Osteocyte (in vitro differentiated cells): Measurements from ENCODE around the gene SH3RF3. TPM values are rescaled to one million over a fixed set of nuclear protein-coding genes. Genes with fewer than 3 reads are reported as not detected.
A peak's percentile ranks its signal among the peaks of the same experiment; 100 is the strongest.

Experiments
- DNase-seq: peaks from one replicate; pipeline ENCODE4 v3.0.0; 2021; ENCODE audit warnings: mixed read lengths; ENCODE audit not compliant: unreplicated experiment; ENCODE audit errors: extremely low spot score
- H3K27ac Mint-ChIP-seq: one replicate; pipeline ENCODE4 v1.8.0; 2021; ENCODE audit warnings: mild to moderate bottlenecking, mixed read lengths; ENCODE audit not compliant: unreplicated experiment
- H3K27me3 Mint-ChIP-seq: one replicate; pipeline ENCODE4 v1.8.0; 2021; ENCODE audit warnings: mixed read lengths; ENCODE audit not compliant: unreplicated experiment
- H3K36me3 Mint-ChIP-seq: one replicate; pipeline ENCODE4 v1.8.0; 2021; ENCODE audit warnings: mixed read lengths; ENCODE audit not compliant: unreplicated experiment
- H3K4me1 Mint-ChIP-seq: one replicate; pipeline ENCODE4 v1.8.0; 2021; ENCODE audit warnings: mixed read lengths; ENCODE audit not compliant: unreplicated experiment
- H3K4me3 Mint-ChIP-seq: one replicate; pipeline ENCODE4 v1.8.0; 2021; ENCODE audit warnings: mild to moderate bottlenecking, moderate library complexity, mixed read lengths; ENCODE audit not compliant: unreplicated experiment
- H3K9me3 Mint-ChIP-seq: one replicate; pipeline ENCODE4 v1.8.0; 2021; ENCODE audit warnings: mixed read lengths; ENCODE audit not compliant: unreplicated experiment
- total RNA-seq: library from RNA; stranded (reverse); gene quantifications from 2 replicates; pipeline ENCODE4 v1.2.1, GENCODE V29; 2021
- TF ChIP-seq, protein P1 (sequence below): fragments of 200-600 bp; sonication (generic); IDR thresholded peaks from 2 replicates; pipeline ENCODE4 v1.5.0; 2021; ENCODE audit warnings: antibody characterized with exemption, mild to moderate bottlenecking, moderate library complexity

SH3RF3 gene
- total RNA-seq, 1 donor from 2014 or later, result 79.4 TPM

GRCh38 chr2:109364217-109364616 lies 235.2 kb downstream of the SH3RF3 start:
- no peaks in the 10 kb centered on the region for H3K27me3 Mint-ChIP-seq
- H3K4me1 Mint-ChIP-seq, result peaks cover 36% of the 10 kb centered on the region
- no peak overlapping the region for H3K4me3 Mint-ChIP-seq
- no peak for DNase-seq
- peaks cover 21% of the 10 kb centered on the region for H3K36me3 Mint-ChIP-seq
- TF ChIP-seq, protein P1, sequence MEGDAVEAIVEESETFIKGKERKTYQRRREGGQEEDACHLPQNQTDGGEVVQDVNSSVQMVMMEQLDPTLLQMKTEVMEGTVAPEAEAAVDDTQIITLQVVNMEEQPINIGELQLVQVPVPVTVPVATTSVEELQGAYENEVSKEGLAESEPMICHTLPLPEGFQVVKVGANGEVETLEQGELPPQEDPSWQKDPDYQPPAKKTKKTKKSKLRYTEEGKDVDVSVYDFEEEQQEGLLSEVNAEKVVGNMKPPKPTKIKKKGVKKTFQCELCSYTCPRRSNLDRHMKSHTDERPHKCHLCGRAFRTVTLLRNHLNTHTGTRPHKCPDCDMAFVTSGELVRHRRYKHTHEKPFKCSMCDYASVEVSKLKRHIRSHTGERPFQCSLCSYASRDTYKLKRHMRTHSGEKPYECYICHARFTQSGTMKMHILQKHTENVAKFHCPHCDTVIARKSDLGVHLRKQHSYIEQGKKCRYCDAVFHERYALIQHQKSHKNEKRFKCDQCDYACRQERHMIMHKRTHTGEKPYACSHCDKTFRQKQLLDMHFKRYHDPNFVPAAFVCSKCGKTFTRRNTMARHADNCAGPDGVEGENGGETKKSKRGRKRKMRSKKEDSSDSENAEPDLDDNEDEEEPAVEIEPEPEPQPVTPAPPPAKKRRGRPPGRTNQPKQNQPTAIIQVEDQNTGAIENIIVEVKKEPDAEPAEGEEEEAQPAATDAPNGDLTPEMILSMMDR, result no peak
- peaks cover 3% of the 10 kb centered on the region for H3K9me3 Mint-ChIP-seq
- peak overlapping the region; percentile 31 for H3K27ac Mint-ChIP-seq

DNA sequence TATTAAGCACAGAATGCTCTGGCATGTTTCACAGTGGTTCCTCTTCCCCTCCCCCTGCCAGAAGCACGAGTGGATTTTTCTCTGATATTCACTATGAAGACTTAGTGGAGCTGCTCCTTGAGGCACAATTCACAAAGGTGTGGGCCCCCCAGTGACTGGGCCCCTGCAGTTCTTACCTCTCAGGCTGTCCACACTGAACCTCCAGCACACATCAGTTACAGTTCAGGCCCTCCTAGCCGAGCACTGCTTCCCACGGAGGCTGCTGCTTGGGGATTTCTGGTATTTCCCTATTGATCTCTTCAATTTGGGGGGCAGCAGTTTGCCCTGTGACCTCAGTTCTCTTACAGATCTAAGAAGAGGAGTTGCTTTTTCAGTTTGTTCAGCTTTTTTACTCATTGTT lies 236.1 kb downstream of the SH3RF3 start:
- H3K4me3 Mint-ChIP-seq, result no peak overlapping the region
- peak; percentile 65 for DNase-seq
- peaks cover 41% of the 10 kb centered on the region for H3K4me1 Mint-ChIP-seq
- H3K27ac Mint-ChIP-seq, result peak overlapping the region; percentile 25
- no peaks in the 10 kb centered on the region for H3K27me3 Mint-ChIP-seq
- H3K36me3 Mint-ChIP-seq, result peaks cover 12% of the 10 kb centered on the region
- TF ChIP-seq, protein P1, result no peak
- H3K9me3 Mint-ChIP-seq, result no peaks in the 10 kb centered on the region

DNA sequence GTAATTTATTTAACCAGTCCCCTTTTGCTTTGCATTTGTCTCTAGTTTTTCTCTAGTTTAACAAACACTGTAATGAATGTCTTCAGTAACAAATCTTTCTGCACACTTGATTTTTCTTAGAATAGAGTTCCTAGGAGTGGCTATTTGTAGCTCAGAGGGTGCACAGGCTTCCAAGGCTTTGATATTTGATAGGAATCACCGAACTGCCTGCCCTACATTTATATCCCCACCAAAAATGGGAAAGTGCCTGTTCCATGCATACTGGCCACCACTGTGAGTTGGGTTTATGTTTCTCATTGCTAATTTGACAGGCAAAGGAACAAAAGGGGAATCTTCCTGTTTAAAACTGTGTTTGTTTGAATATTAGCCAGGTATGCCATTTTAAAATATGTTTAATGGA lies 238.7 kb downstream of the SH3RF3 start:
- Mint-ChIP-seq H3K27me3 (no peaks in the 10 kb centered on the region), H3K4me1 (peaks cover 54% of the 10 kb centered on the region), H3K36me3 (peaks cover 12% of the 10 kb centered on the region), H3K27ac (peak overlapping the region; percentile 36), H3K9me3 (no peaks in the 10 kb centered on the region), H3K4me3 (no peak overlapping the region)
- DNase-seq, result no peak
- TF ChIP-seq, protein P1, result no peak

DNA sequence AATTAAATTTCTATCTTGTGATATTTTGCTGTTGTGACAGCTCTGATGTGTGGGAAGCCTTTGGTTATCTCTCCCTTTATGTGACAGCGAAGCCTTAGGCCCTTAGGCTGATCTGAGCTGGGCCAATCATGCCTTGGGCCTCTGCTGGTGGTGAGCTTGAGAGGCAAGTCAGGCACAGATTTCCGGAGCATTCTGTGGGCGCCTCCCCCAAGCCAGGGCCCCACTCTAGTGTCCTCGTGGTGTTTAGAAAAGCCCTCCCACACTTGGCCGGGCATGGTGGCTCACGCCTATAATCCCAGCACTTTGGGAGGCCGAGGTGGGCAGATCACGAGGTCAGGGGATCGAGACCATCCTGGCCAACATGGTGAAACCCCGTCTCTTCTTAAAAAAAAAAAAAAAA lies 239.8 kb downstream of the SH3RF3 start:
- TF ChIP-seq, protein P1, result no peak
- H3K27ac Mint-ChIP-seq, result no peak overlapping the region
- H3K9me3 Mint-ChIP-seq, result no peaks in the 10 kb centered on the region
- peaks cover 21% of the 10 kb centered on the region for H3K36me3 Mint-ChIP-seq
- no peaks in the 10 kb centered on the region for H3K27me3 Mint-ChIP-seq
- peak; percentile 32 for DNase-seq
- H3K4me1 Mint-ChIP-seq, result peaks cover 49% of the 10 kb centered on the region
- H3K4me3 Mint-ChIP-seq, result no peak overlapping the region

- Mint-ChIP-seq H3K4me1 (peaks cover 39% of the 10 kb centered on the region), H3K4me3 (no peak overlapping the region), H3K27me3 (no peaks in the 10 kb centered on the region), H3K9me3 (no peaks in the 10 kb centered on the region), H3K36me3 (peaks cover 27% of the 10 kb centered on the region), H3K27ac (no peak overlapping the region)
- TF ChIP-seq, protein P1, result no peak
- DNase-seq, result peak; percentile 76
Observed at GRCh38 chr2:109369671-109370191, 240.7 kb downstream of the SH3RF3 start.
